ENCODE results near the gene SMNDC1.

- TF ChIP-seq, protein P1, sequence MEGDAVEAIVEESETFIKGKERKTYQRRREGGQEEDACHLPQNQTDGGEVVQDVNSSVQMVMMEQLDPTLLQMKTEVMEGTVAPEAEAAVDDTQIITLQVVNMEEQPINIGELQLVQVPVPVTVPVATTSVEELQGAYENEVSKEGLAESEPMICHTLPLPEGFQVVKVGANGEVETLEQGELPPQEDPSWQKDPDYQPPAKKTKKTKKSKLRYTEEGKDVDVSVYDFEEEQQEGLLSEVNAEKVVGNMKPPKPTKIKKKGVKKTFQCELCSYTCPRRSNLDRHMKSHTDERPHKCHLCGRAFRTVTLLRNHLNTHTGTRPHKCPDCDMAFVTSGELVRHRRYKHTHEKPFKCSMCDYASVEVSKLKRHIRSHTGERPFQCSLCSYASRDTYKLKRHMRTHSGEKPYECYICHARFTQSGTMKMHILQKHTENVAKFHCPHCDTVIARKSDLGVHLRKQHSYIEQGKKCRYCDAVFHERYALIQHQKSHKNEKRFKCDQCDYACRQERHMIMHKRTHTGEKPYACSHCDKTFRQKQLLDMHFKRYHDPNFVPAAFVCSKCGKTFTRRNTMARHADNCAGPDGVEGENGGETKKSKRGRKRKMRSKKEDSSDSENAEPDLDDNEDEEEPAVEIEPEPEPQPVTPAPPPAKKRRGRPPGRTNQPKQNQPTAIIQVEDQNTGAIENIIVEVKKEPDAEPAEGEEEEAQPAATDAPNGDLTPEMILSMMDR (IDR thresholded peaks at IDR 0.05): no peak
- TF ChIP-seq POLR2A (IDR thresholded peaks at IDR 0.05) (no peak), POLR2AphosphoS5 (IDR thresholded peaks at IDR 0.05) (no peak), EP300 (IDR thresholded peaks at IDR 0.05) (no peak)
Measured at GRCh38 chr10:110277591-110277990, 27.1 kb downstream of the SMNDC1 start.

Measured in gastroesophageal sphincter (tissue), 3 donors.